Measurements from ENCODE around the gene CACNA1G.

DNA sequence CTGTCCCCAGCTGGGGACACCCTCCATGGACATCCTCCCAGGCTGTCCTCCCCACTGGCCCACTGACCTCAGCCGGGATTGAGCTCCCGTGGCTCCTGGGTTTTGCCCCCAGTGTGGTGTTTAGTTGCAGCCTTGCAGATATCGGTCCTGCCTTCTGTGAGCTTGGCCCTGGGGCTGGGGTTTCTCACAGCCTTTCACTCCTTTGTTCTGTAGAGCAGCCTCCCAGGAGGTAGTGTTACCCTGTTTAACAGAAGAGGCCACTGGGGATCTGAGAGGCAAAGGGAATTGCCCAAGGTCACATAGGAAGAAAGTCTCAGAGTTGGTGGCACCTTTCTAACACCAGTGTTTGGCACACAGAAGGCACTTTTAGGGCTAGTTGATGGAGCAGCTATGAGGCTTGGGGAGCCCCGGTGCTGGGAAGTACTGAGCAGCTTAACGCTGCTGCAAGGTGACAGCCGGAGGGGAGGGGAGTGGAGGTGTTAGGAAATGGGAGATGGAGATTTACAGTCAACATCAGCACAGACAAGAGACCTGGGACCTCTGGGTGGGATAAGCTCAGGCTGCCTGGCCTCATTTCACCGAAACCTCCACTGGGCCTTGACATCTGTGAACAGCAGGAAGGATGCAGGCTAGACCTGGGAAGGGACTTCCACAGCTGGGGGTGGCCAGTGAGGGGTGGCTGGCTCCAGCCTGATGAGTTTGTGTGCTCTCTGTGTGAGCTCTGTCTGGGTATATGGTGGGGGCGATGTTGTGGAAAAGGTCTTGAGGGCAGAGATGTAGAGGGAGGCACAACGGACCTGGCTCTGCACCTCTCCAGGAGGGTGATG lies 26.1 kb downstream of the CACNA1G start:
- no peak for TF ChIP-seq CTCF (IDR thresholded peaks at IDR 0.05 in 8 of 11, conservative IDR thresholded peaks at IDR 0.05 in 3 of 11)
- TF ChIP-seq POLR2AphosphoS5 (IDR thresholded peaks at IDR 0.05), result no peak

Measured in spleen (tissue), 7 donors.